ENCODE data around the gene KRTAP10-3.

DNA sequence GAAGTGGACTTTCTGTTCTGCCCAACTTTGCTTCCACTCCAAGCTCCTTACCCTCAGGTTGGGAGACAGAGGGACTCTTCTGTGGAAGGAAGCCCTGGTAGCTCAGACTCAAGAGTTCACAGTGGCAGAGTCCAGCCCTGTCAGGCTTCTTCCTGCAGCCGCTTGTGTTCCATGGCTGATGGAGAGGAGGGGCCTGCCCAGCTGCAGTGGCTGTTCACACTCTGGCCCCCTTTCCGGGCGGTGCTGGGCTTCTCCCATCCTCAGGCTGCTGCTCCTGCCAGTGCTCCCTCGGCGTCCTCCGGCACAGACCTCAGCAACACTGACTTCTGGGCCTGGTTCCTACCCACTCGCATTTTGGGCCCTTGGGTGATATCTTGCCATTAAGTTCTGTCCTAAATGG is 22.6 kb downstream of the KRTAP10-3 start:
- TF ChIP-seq, protein P1, sequence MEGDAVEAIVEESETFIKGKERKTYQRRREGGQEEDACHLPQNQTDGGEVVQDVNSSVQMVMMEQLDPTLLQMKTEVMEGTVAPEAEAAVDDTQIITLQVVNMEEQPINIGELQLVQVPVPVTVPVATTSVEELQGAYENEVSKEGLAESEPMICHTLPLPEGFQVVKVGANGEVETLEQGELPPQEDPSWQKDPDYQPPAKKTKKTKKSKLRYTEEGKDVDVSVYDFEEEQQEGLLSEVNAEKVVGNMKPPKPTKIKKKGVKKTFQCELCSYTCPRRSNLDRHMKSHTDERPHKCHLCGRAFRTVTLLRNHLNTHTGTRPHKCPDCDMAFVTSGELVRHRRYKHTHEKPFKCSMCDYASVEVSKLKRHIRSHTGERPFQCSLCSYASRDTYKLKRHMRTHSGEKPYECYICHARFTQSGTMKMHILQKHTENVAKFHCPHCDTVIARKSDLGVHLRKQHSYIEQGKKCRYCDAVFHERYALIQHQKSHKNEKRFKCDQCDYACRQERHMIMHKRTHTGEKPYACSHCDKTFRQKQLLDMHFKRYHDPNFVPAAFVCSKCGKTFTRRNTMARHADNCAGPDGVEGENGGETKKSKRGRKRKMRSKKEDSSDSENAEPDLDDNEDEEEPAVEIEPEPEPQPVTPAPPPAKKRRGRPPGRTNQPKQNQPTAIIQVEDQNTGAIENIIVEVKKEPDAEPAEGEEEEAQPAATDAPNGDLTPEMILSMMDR (IDR thresholded peaks at IDR 0.05): no peak
- TF ChIP-seq SIN3A (IDR thresholded peaks at IDR 0.05; ENCODE audit: borderline replicate concordance, low read depth, low read length): no peak
- no peak for TF ChIP-seq CHD2 (IDR thresholded peaks at IDR 0.05; ENCODE audit: low read length, partially characterized antibody)
- TF ChIP-seq EP300 (IDR thresholded peaks at IDR 0.05; ENCODE audit: borderline replicate concordance in 1 of 2, low read depth in 1 of 2, low read length in 1 of 2): no peak

All from SK-N-SH (cell line).